ENCODE data around the gene ADPRM. TPM values are rescaled to one million over a fixed set of nuclear protein-coding genes. Genes with fewer than 3 reads are reported as not detected.

Gene ADPRM
- total and polyA plus RNA-seq, 5 donors from 2014 or later = 25.1 to 58.6 (median 46.9) TPM

GRCh38 chr17:10758062-10758461 is 60.7 kb downstream of the ADPRM start:
- Mint-ChIP-seq H3K27ac (peak overlapping the region in 1 of 3 donors; percentile 35), H3K36me3 (no peaks in the 10 kb centered on the region), H3K27me3 (no peaks in the 10 kb centered on the region), H3K4me1 (peaks cover 0 to 5% (median 0%) of the 10 kb centered on the region in 4 donors), H3K9me3 (peaks cover 0 to 2% (median 0%) of the 10 kb centered on the region in 7 donors), H3K4me3 (no peak overlapping the region)
- no peak for ATAC-seq (ENCODE audit: low read depth in 2 of 2)
- H3K27me3 ChIP-seq (ENCODE audit: control insufficient read depth, insufficient read depth, low read length) = no peaks in the 10 kb centered on the region
- H3K4me1 ChIP-seq (ENCODE audit: control insufficient read depth, insufficient read depth, low read length, poor library complexity, severe bottlenecking) = no peaks in the 10 kb centered on the region
- H3K27ac ChIP-seq (ENCODE audit: insufficient read depth, low read length, poor library complexity, severe bottlenecking) = no peak overlapping the region
- H3K36me3 ChIP-seq (ENCODE audit: control insufficient read depth, insufficient read depth, low read length) = no peaks in the 10 kb centered on the region
- no peaks in the 10 kb centered on the region for H3K9me3 ChIP-seq (ENCODE audit: control insufficient read depth in 2 of 2, low read length in 2 of 2)
- DNase-seq = no peak
- no peak overlapping the region for H3K4me3 ChIP-seq (ENCODE audit: low read depth, low read length)

Other genes starting within 250 kb of the ADPRM start
- gene MYH4, start 228.0 kb upstream of the ADPRM start, total RNA-seq = not detected
- not detected for gene MYH4, start 228.0 kb upstream of the ADPRM start, polyA plus RNA-seq
- not detected for gene MYH1, start 179.1 kb upstream of the ADPRM start, total RNA-seq
- gene MYH1, start 179.1 kb upstream of the ADPRM start, polyA plus RNA-seq = not detected
- not detected for gene MYH2, start 147.9 kb upstream of the ADPRM start, total RNA-seq
- gene MYH2, start 147.9 kb upstream of the ADPRM start, polyA plus RNA-seq = not detected
- gene MYH3, start 40.3 kb upstream of the ADPRM start, total RNA-seq = 7.9 TPM
- gene MYH3, start 40.3 kb upstream of the ADPRM start, polyA plus RNA-seq = under 1 TPM in 2 of 4 donors, not detected in 2; 0.28 to 0.41 TPM
- 15.0 TPM for gene SCO1, start 61 bp upstream of the ADPRM start, total RNA-seq
- gene SCO1, start 61 bp upstream of the ADPRM start, polyA plus RNA-seq = 10 to 100 TPM; 14.7 to 17.5 (median 16.1) TPM
- 0.15 TPM for gene TMEM220, start 32.4 kb downstream of the ADPRM start, total RNA-seq
- gene TMEM220, start 32.4 kb downstream of the ADPRM start, polyA plus RNA-seq = 1 to 10 TPM; 1.8 to 3.1 (median 2.2) TPM
- not detected for gene TMEM238L, start 106.5 kb downstream of the ADPRM start, total RNA-seq
- not detected for gene TMEM238L, start 106.5 kb downstream of the ADPRM start, polyA plus RNA-seq
- not detected for gene PIRT, start 140.5 kb downstream of the ADPRM start, total RNA-seq
- gene PIRT, start 140.5 kb downstream of the ADPRM start, polyA plus RNA-seq = not detected